GM12878 (cell line): ENCODE measurements around the gene CFB. TPM values are rescaled to one million over a fixed set of nuclear protein-coding genes. Genes with fewer than 3 reads are reported as not detected.

Source experiments
- ATAC-seq: fragments of 200-7000 bp; cut with Tn5 transposase; 3 replicates; pipeline ENCODE4 v1.9.1; 2020; ENCODE audit warnings: mild to moderate bottlenecking, moderate library complexity
- BruUV-seq: library from RNA; stranded (reverse); fragments of 400-500 nt; replicated peaks from 2 replicates; lab custom pipeline; 2021; lab: Mats Ljungman, UMichigan
- CTCF ChIA-PET: fragments of 300-600 bp; sonication (Branson Sonifier 250); formaldehyde crosslinking; extraction: SDS; loops from one replicate; lab custom pipeline; 2021; ENCODE audit warnings: inconsistent platforms; lab: Yijun Ruan, JAX
- POLR2A ChIA-PET: fragments of 350-600 bp; formaldehyde crosslinking; extraction: SDS; loops from one replicate; lab custom pipeline; 2021; ENCODE audit warnings: inconsistent platforms; lab: Charles Lee
- RAD21 ChIA-PET: fragments of 300-600 bp; sonication (Branson Sonifier 250); formaldehyde crosslinking; loops from one replicate; lab custom pipeline; 2023; ENCODE audit warnings: antibody characterized with exemption; ENCODE audit not compliant: unreplicated experiment; lab: Charles Lee
- SMC1A ChIA-PET: fragments of 300-600 bp; sonication (Branson Sonifier 250); formaldehyde crosslinking; loops from one replicate; lab custom pipeline; 2023; ENCODE audit not compliant: unreplicated experiment, uncharacterized antibody; lab: Charles Lee
- DNase-seq: peaks from one replicate; pipeline ENCODE4 v3.0.0-alpha.2; 2011; ENCODE audit warnings: low read depth, low spot score
- FAIRE-seq: peaks from 3 replicates; lab custom pipeline; 2011; peaks lifted over from hg19 to GRCh38; lab: Jason Lieb, UNC
- H2AFZ ChIP-seq: 2 replicates; pipeline ENCODE4 v1.6.0; 2011; ENCODE audit warnings: low read depth, low read length, control low read depth; ENCODE audit not compliant: control insufficient read depth
- H3K27ac ChIP-seq: 2 replicates; pipeline ENCODE4 v1.5.1; 2011; ENCODE audit warnings: control low read depth; ENCODE audit not compliant: control insufficient read depth, insufficient read depth
- H3K27me3 ChIP-seq, 2 experiments: replicated peaks in 1 of 2; 2 replicates each; pipeline versions ENCODE4 v1.6.0 to v1.6.1; 2011; ENCODE audit warnings: low read length in 1 of 2; ENCODE audit not compliant: control insufficient read depth in 2 of 2, insufficient read depth in 2 of 2
- H3K36me3 ChIP-seq, 2 experiments: 2 replicates each; pipeline ENCODE4 v1.5.1; 2011; ENCODE audit warnings: low read length in 1 of 2; ENCODE audit not compliant: control insufficient read depth in 2 of 2, insufficient read depth in 2 of 2
- H3K4me1 ChIP-seq: 2 replicates; pipeline ENCODE4 v1.6.1; 2011; ENCODE audit warnings: mild to moderate bottlenecking, low read length, moderate library complexity, mixed read lengths; ENCODE audit not compliant: control insufficient read depth, insufficient read depth
- H3K4me2 ChIP-seq: 2 replicates; pipeline ENCODE4 v1.6.0; 2011; ENCODE audit warnings: control low read depth; ENCODE audit not compliant: control insufficient read depth, insufficient read depth
- H3K4me3 ChIP-seq: fragments of 200-600 bp; sonication (generic); 2 replicates; pipeline ENCODE4 v1.5.1; 2016
- H3K79me2 ChIP-seq: 2 replicates; pipeline ENCODE4 v1.6.0; 2011; ENCODE audit warnings: low read length; ENCODE audit not compliant: control insufficient read depth, insufficient read depth
- H3K9ac ChIP-seq: 2 replicates; pipeline ENCODE4 v1.8.0; 2011; ENCODE audit warnings: low read length, control low read depth, mixed read lengths; ENCODE audit not compliant: control insufficient read depth, insufficient read depth
- H3K9me3 ChIP-seq: replicated peaks from 3 replicates; pipeline ENCODE4 v1.5.1; 2011; ENCODE audit warnings: mild to moderate bottlenecking, low read length; ENCODE audit not compliant: control insufficient read depth, insufficient read depth
- H4K20me1 ChIP-seq: 2 replicates; pipeline ENCODE4 v1.6.0; 2011; ENCODE audit not compliant: control insufficient read depth, insufficient read depth
- FOXM1 ChIP-seq: IDR thresholded peaks from 2 replicates; pipeline ENCODE4 v1.6.1; 2012; ENCODE audit warnings: low read depth, mild to moderate bottlenecking, inconsistent platforms, low read length, moderate library complexity
- JUNB ChIP-seq: IDR thresholded peaks from 2 replicates; pipeline ENCODE4 v1.6.1; 2016; ENCODE audit warnings: antibody characterized with exemption, mild to moderate bottlenecking
- MTA2 ChIP-seq: fragments of 450-650 bp; IDR thresholded peaks from 2 replicates; pipeline ENCODE4 v1.6.1; 2016; ENCODE audit warnings: low read depth, mild to moderate bottlenecking, moderate library complexity
- NFXL1 ChIP-seq: fragments of 450-650 bp; IDR thresholded peaks from 2 replicates; pipeline ENCODE4 v1.6.1; 2017; ENCODE audit warnings: antibody characterized with exemption, mild to moderate bottlenecking, borderline replicate concordance
- NRF1 ChIP-seq: conservative IDR thresholded peaks from 2 replicates; pipeline ENCODE4 v1.6.1; 2011; ENCODE audit warnings: mild to moderate bottlenecking, low read depth, low read length, improper control_type of control experiment
- POLR2AphosphoS2 ChIP-seq: IDR thresholded peaks from 2 replicates; pipeline ENCODE4 v1.6.1; 2011; ENCODE audit warnings: low read depth, mild to moderate bottlenecking, low read length, improper control_type of control experiment, moderate library complexity
- SMARCA5 ChIP-seq: fragments of 450-650 bp; IDR thresholded peaks from 2 replicates; pipeline ENCODE4 v1.6.1; 2017; ENCODE audit warnings: mild to moderate bottlenecking
- SMC3 ChIP-seq: IDR thresholded peaks from 2 replicates; pipeline ENCODE4 v1.6.1; 2011; ENCODE audit warnings: low read length, improper control_type of control experiment, borderline replicate concordance
- USF1 ChIP-seq: IDR thresholded peaks from 2 replicates; pipeline ENCODE4 v1.6.1; 2011; ENCODE audit warnings: borderline replicate concordance, low read depth, mild to moderate bottlenecking, moderate library complexity, mixed read lengths, low read length; ENCODE audit not compliant: insufficient read depth; ENCODE audit errors: extremely low read length
- ZNF384 ChIP-seq: IDR thresholded peaks from 2 replicates; pipeline ENCODE4 v1.6.1; 2012; ENCODE audit warnings: low read depth, mild to moderate bottlenecking, low read length, improper control_type of control experiment, borderline replicate concordance
- WGBS: methylation state at CpG from one replicate; pipeline ENCODE4 v1.1.6; 2016; ENCODE audit warnings: low lambda C conversion rate; ENCODE audit not compliant: insufficient replicate concordance, insufficient coverage; ENCODE audit errors: missing lambda C conversion rate; 5-methylcytosine and 5-hydroxymethylcytosine counted together
- in situ Hi-C: fragments of 300-500 bp; cut with MboI; formaldehyde crosslinking; loops from 9 replicates; pipeline ENCODE4 v1.14.3; 2018; ENCODE audit warnings: mixed read lengths
- intact Hi-C: fragments of 100-400 bp; cut with micrococcal nuclease; formaldehyde crosslinking; loops from one replicate; pipeline ENCODE4 v1.14.2; 2022; ENCODE audit not compliant: unreplicated experiment
- polyA plus RNA-seq, 11 experiments: library from polyadenylated mRNA; depleted of rRNA in 4 of 11; unstranded in 6 of 11; stranded (reverse) in 5 of 11; fragments of >200 nt; fragmentation: Nextera tagmentation in 4 of 11; fragmentation: Illumina TruSeq in 1 of 11; extraction: Ambion mirVana in 4 of 11; extraction: Trizol in 1 of 11; gene quantifications; 1 replicate in 1 of 11; 2 replicates in 10 of 11; pipeline versions ENCODE4 v1.2.1 to v1.2.3, GENCODE V29; 2011 to 2016; ENCODE audit warnings: inconsistent platforms in 2 of 11, missing spikeins in 2 of 11, low read depth in 1 of 11
- total RNA-seq, 4 experiments: library from RNA; depleted of rRNA in 3 of 4; stranded (reverse); fragments of >200 nt in 3 of 4; fragmentation: Illumina TruSeq in 1 of 4; extraction: Trizol in 1 of 4; gene quantifications; 2 replicates each; pipeline versions ENCODE4 v1.2.1 to v1.2.3, GENCODE V29; 2013 to 2021

The CFB gene
- total and polyA plus RNA-seq, 10 of the 15 experiments (the other 5 are each of a cell fraction or from before 2014, with no cell fraction given) = 0.09 to 1.7 (median 0.44) TPM; not detected in 7

DNA sequence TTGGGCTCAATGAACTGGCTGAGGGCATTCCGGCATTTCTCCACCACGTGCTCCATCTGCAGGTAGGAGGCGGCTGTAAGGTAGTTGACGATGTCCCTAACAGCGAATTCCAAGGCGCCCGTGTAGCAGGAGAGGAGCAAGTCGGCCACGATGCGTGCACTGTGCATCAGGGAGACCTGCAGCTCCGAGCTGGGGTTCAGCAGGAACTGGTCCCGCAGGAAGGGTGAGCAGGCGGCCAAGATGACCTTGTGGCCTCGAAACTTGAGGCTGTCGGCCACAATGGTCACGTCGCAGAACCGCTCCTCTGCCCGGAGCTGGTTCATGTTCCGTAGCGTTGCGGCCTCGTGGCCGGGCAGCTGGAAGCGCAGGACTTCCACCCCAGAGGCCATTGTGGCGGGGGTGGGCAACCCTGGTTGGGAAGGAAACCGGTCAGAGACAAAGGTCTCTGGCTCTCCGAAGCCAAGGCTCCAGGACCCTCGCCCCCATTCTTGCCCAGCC is 44.9 kb upstream of the CFB start:
- Histone ChIP-seq H3K79me2 (peaks cover 12% of the 10 kb centered on the region), H3K36me3 (no peaks in the 10 kb centered on the region; a peak in 1 of 4 replicates), H3K4me2 (peak overlapping the region; percentile 81), H3K4me1 (peaks cover 18% of the 10 kb centered on the region), H3K4me3 (peak overlapping the region; percentile 89; the same call in 1 of the 2 replicates), H2AFZ (no peak overlapping the region), H3K9ac (no peak overlapping the region), H3K9me3 (no peaks in the 10 kb centered on the region), H3K27ac (no peak overlapping the region), H3K27me3 (no peaks in the 10 kb centered on the region), H4K20me1 (no peaks in the 10 kb centered on the region)
- ChIA-PET SMC1A (interaction anchor here (0.6 kb wide), 1 partner anchor 252 kb away, joined by 3 read pairs; no protein-coding TSS in a partner anchor), POLR2A (interaction anchor here (1.9 kb wide), 1 partner anchor 71 kb away, joined by 5 read pairs; the partner anchor contains the start of gene DXO), CTCF (no interaction called here), RAD21 (interaction anchor here (0.6 kb wide), 1 partner anchor 240 kb away, joined by 3 read pairs; the partner anchor contains the start of gene C6orf47)
- DNase-seq = no peak
- in situ Hi-C loops (no loop called here), intact Hi-C loops (loop anchor here (10.0 kb wide), 1 partner anchor 356 kb away; the partner anchor contains the start of genes ATP6V1G2, DDX39B and NFKBIL1)
- WGBS = 86% methylated on average over 29 of the region's 29 CpGs
- no TSS peak for BruUV-seq
- FAIRE-seq = no peak
- no peak for ATAC-seq
- TF ChIP-seq FOXM1 (no peak), NFXL1 (no peak), NRF1 (no peak), USF1 (no peak), POLR2AphosphoS2 (0 out of 2 replicates have a peak, but pooled peaks have one; percentile 17), ZNF384 (no peak), SMC3 (no peak), JUNB (no peak), MTA2 (no peak), SMARCA5 (0 out of 2 replicates have a peak, but pooled peaks have one; percentile 16)
